CD4-positive, CD25-positive, alpha-beta regulatory T cell (primary cell): ENCODE data around the gene ZBED1. TPM values are rescaled to one million over a fixed set of nuclear protein-coding genes. Genes with fewer than 3 reads are reported as not detected.

Source experiments
- ATAC-seq, 2 donors: fragments of 150-1000 bp; cut with Tn5 transposase; one replicate each; pipeline ENCODE4 v1.10.0; 2021; ENCODE audit warnings: low read depth in 2 of 2, moderate number of reproducible peaks in 2 of 2, moderate library complexity in 1 of 2
- DNase-seq, 3 donors: peaks; one replicate each; pipeline versions ENCODE4 v3.0.0 to v3.0.0-alpha.2; 2012 to 2022; ENCODE audit warnings: mixed read lengths in 1 of 3
- H3K27ac ChIP-seq: one replicate; pipeline ENCODE4 v1.7.0; 2013; ENCODE audit warnings: mild to moderate bottlenecking, low read length; ENCODE audit not compliant: insufficient read depth, poor library complexity, severe bottlenecking
- H3K27me3 ChIP-seq: one replicate; pipeline ENCODE4 v1.7.0; 2013; ENCODE audit warnings: low read length; ENCODE audit not compliant: control insufficient read depth, insufficient read depth
- H3K36me3 ChIP-seq: one replicate; pipeline ENCODE4 v1.7.0; 2013; ENCODE audit warnings: mild to moderate bottlenecking, low read length, moderate library complexity; ENCODE audit not compliant: control insufficient read depth, insufficient read depth
- H3K4me1 ChIP-seq: 2 replicates; pipeline ENCODE4 v1.7.0; 2013; ENCODE audit warnings: mild to moderate bottlenecking, low read length; ENCODE audit not compliant: insufficient read depth, control insufficient read depth, poor library complexity, severe bottlenecking
- H3K4me3 ChIP-seq: one replicate; pipeline ENCODE4 v1.7.0; 2013; ENCODE audit warnings: low read depth, mild to moderate bottlenecking, low read length, moderate library complexity
- H3K9me3 ChIP-seq, 2 experiments: 1 replicate in 1 of 2; 2 replicates in 1 of 2; pipeline ENCODE4 v1.7.0; 2013; ENCODE audit warnings: low read length in 2 of 2, mild to moderate bottlenecking in 1 of 2, moderate library complexity in 1 of 2; ENCODE audit not compliant: control insufficient read depth in 2 of 2
- H3K27ac Mint-ChIP-seq, 3 donors: one replicate each; pipeline ENCODE4 v1.8.0; 2020 to 2022; ENCODE audit warnings: mild to moderate bottlenecking in 3 of 3, mixed read lengths in 3 of 3, moderate library complexity in 2 of 3
- H3K27me3 Mint-ChIP-seq: one replicate; pipeline ENCODE4 v1.8.0; 2022; ENCODE audit warnings: mild to moderate bottlenecking, mixed read lengths
- H3K36me3 Mint-ChIP-seq: one replicate; pipeline ENCODE4 v1.8.0; 2020; ENCODE audit warnings: mixed read lengths
- H3K4me1 Mint-ChIP-seq, 4 donors: one replicate each; pipeline ENCODE4 v1.8.0; 2020 to 2022; ENCODE audit warnings: mixed read lengths in 4 of 4, mild to moderate bottlenecking in 1 of 4
- H3K4me3 Mint-ChIP-seq, 4 donors: one replicate each; pipeline ENCODE4 v1.8.0; 2020 to 2022; ENCODE audit warnings: mild to moderate bottlenecking in 4 of 4, mixed read lengths in 4 of 4, moderate library complexity in 3 of 4
- H3K9me3 Mint-ChIP-seq, 7 donors: one replicate each; pipeline ENCODE4 v1.8.0; 2020 to 2022; ENCODE audit warnings: mixed read lengths in 7 of 7, mild to moderate bottlenecking in 3 of 7, moderate library complexity in 2 of 7
- polyA plus RNA-seq, 4 donors: library from polyadenylated mRNA; unstranded; fragments of 300-500 nt; fragmentation: Illumina TruSeq; gene quantifications; one replicate each; pipeline ENCODE4 v1.2.3, GENCODE V29; 2021
- total RNA-seq: library from RNA; stranded (reverse); gene quantifications from one replicate; pipeline ENCODE4 v1.2.3, GENCODE V29; 2022

Gene ZBED1
- total and polyA plus RNA-seq, 5 donors from 2014 or later = 19.5 to 39.2 (median 32.5) TPM

GRCh38 chrX:2445662-2446623 lies 54.8 kb downstream of the ZBED1 start:
- no peak overlapping the region for H3K4me3 Mint-ChIP-seq
- H3K27ac Mint-ChIP-seq = no peak overlapping the region

DNA sequence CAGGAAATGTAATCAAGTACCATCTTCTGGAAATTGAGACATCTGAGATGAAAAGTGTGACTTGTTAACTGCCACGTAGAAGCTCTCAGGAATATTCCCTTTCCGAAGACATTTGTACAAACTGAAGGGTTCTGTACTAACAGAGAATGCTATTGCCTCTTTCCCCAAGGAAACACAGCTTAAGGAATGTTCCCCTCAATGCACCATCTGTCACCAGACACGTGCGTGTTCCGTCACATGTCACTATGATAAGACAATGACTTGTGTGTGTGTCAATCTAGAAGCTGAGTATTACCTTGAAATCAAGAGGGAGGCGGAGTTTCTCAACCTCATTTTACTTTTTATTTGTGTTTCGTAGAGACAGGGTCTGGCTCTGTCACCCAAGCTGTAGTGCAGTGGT lies 58.1 kb downstream of the ZBED1 start:
- Histone ChIP-seq H3K36me3 (peaks cover 3% of the 10 kb centered on the region), H3K4me1 (no peaks in the 10 kb centered on the region), H3K27me3 (no peaks in the 10 kb centered on the region), H3K9me3 (no peaks in the 10 kb centered on the region), H3K4me3 (no peak overlapping the region), H3K27ac (no peak overlapping the region)
- H3K4me3 Mint-ChIP-seq = no peak overlapping the region
- no peak overlapping the region for H3K27ac Mint-ChIP-seq
- no peak for ATAC-seq
- no peaks in the 10 kb centered on the region for H3K27me3 Mint-ChIP-seq
- peaks cover 17% of the 10 kb centered on the region for H3K36me3 Mint-ChIP-seq
- H3K4me1 Mint-ChIP-seq = peaks cover 3 to 5% (median 3%) of the 10 kb centered on the region in 4 donors
- no peak for DNase-seq
- peaks cover 0 to 4% (median 0%) of the 10 kb centered on the region in 7 donors for H3K9me3 Mint-ChIP-seq

More at GRCh38 chrX:2445662-2446623, 54.8 kb downstream of the ZBED1 start:
- peaks cover 0 to 5% (median 0%) of the 10 kb centered on the region in 7 donors for H3K9me3 Mint-ChIP-seq
- H3K36me3 Mint-ChIP-seq = peaks cover 7% of the 10 kb centered on the region
- Histone ChIP-seq H3K4me1 (no peaks in the 10 kb centered on the region), H3K27me3 (no peaks in the 10 kb centered on the region), H3K27ac (no peak overlapping the region), H3K36me3 (no peaks in the 10 kb centered on the region), H3K4me3 (no peak overlapping the region), H3K9me3 (no peaks in the 10 kb centered on the region)
- no peaks in the 10 kb centered on the region for H3K27me3 Mint-ChIP-seq
- DNase-seq (no peak), ATAC-seq (no peak)
- peaks cover 0 to 3% (median 0%) of the 10 kb centered on the region in 4 donors for H3K4me1 Mint-ChIP-seq

GRCh38 chrX:2441466-2441865 lies 59.3 kb downstream of the ZBED1 start:
- Histone ChIP-seq H3K36me3 (peaks cover 3% of the 10 kb centered on the region), H3K4me3 (no peak overlapping the region), H3K9me3 (no peaks in the 10 kb centered on the region), H3K27ac (no peak overlapping the region), H3K27me3 (no peaks in the 10 kb centered on the region), H3K4me1 (no peaks in the 10 kb centered on the region)
- Mint-ChIP-seq H3K27me3 (no peaks in the 10 kb centered on the region), H3K27ac (no peak overlapping the region), H3K4me3 (no peak overlapping the region), H3K9me3 (peaks cover 0 to 3% (median 0%) of the 10 kb centered on the region in 7 donors), H3K4me1 (peaks cover 3 to 5% (median 3%) of the 10 kb centered on the region in 4 donors), H3K36me3 (peaks cover 19% of the 10 kb centered on the region)
- ATAC-seq (no peak), DNase-seq (no peak)

- H3K4me3 Mint-ChIP-seq = no peak overlapping the region
- ATAC-seq (no peak), DNase-seq (no peak)
- peaks cover 23% of the 10 kb centered on the region for H3K36me3 Mint-ChIP-seq
- no peak overlapping the region for H3K27ac ChIP-seq
- H3K27me3 ChIP-seq = no peaks in the 10 kb centered on the region
- peaks cover 6% of the 10 kb centered on the region for H3K36me3 ChIP-seq
- H3K27ac Mint-ChIP-seq = peak overlapping the region in 1 of 3 donors; percentile 58
- no peaks in the 10 kb centered on the region for H3K4me1 ChIP-seq
- no peaks in the 10 kb centered on the region for H3K9me3 ChIP-seq
- peaks cover 3 to 7% (median 5%) of the 10 kb centered on the region in 4 donors for H3K4me1 Mint-ChIP-seq
- H3K9me3 Mint-ChIP-seq = peaks cover 0 to 2% (median 0%) of the 10 kb centered on the region in 7 donors
- no peaks in the 10 kb centered on the region for H3K27me3 Mint-ChIP-seq
- H3K4me3 ChIP-seq = no peak overlapping the region
Observed at GRCh38 chrX:2439613-2440012, 61.2 kb downstream of the ZBED1 start.

Other genes starting within 250 kb of the ZBED1 start
- 18.4 TPM for gene DHRSX, start within 50 bp of the ZBED1 start, total RNA-seq
- 10 to 100 TPM; 16.5 to 21.8 (median 19.2) TPM for gene DHRSX, start within 50 bp of the ZBED1 start, polyA plus RNA-seq
- gene CD99, start 190.3 kb upstream of the ZBED1 start, total RNA-seq = 286 TPM
- 100 to 1,000 TPM; 291 to 459 (median 385) TPM for gene CD99, start 190.3 kb upstream of the ZBED1 start, polyA plus RNA-seq